Dendritic cell treated with granulocyte-macrophage colony-stimulating factor and Interleukin-4, amounts not matched to agents 40 ng/mL and 50 ng/mL, for 4 days (primary cell): ENCODE measurements around the gene SCFD2.
"Not testable (repeated sequence)": the region's sequence is repeated elsewhere in the genome, so short reads cannot be mapped to it uniquely, and the experiment has no call there.

Source experiments
- H3K27ac Mint-ChIP-seq: one replicate; pipeline ENCODE4 v1.8.0; 2022; ENCODE audit warnings: mild to moderate bottlenecking, mixed read lengths
- H3K27me3 Mint-ChIP-seq: one replicate; pipeline ENCODE4 v1.8.0; 2022; ENCODE audit warnings: mild to moderate bottlenecking, mixed read lengths
- H3K36me3 Mint-ChIP-seq: one replicate; pipeline ENCODE4 v1.8.0; 2022; ENCODE audit warnings: low read depth, mixed read lengths
- H3K4me1 Mint-ChIP-seq: one replicate; pipeline ENCODE4 v1.8.0; 2022; ENCODE audit warnings: low read depth, mixed read lengths
- H3K4me3 Mint-ChIP-seq: one replicate; pipeline ENCODE4 v1.8.0; 2022; ENCODE audit warnings: mild to moderate bottlenecking, moderate library complexity, mixed read lengths
- H3K9me3 Mint-ChIP-seq: one replicate; pipeline ENCODE4 v1.8.0; 2022; ENCODE audit warnings: mixed read lengths
- intact Hi-C: fragments of 100-400 bp; cut with micrococcal nuclease; formaldehyde crosslinking; loops from one replicate; pipeline ENCODE4 v1.15.0; 2022

SCFD2 gene

DNA sequence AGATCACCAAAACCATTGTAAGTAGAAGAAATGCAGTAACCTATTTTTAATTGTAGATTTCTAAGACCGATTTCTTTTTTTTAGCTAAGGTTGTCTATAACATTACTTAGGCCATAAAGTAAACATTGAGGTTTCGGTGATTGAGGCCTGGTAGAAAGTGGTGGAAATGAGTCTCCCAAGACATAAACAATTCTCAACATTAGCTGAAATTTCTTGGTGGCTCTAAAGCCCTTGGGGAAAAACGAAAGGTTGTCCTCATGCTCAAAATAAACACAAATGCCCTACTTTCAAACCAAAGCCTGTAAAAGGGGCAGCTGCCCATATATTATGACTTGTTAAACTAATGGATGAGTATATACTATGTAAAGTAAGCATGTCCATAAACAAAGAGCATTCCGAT, 98.8 kb downstream of the SCFD2 start:
- Mint-ChIP-seq H3K27ac (no peak overlapping the region), H3K4me1 (no peaks in the 10 kb centered on the region), H3K4me3 (no peak overlapping the region), H3K9me3 (peaks cover 24% of the 10 kb centered on the region), H3K27me3 (no peaks in the 10 kb centered on the region), H3K36me3 (peaks cover 35% of the 10 kb centered on the region)
- intact Hi-C loops: no loop called here

DNA sequence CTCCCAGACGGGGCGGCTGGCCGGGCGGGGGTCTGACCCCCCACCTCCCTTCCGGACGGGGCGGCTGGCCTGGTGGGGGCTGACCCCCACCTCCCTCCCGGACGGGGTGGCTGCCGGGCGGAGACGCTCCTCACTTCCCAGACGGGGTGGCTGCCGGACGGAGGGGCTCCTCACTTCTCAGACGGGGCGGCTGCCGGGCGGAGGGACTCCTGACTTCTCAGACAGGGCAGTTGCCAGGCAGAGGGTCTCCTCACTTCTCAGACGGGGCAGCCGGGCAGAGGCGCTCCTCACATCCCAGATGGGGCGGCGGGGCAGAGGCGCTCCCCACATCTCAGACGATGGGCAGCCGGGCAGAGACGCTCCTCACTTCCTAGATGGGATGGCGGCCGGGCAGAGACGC, 109.9 kb downstream of the SCFD2 start:
- Mint-ChIP-seq H3K36me3 (peaks cover 20% of the 10 kb centered on the region), H3K9me3 (peaks cover 56% of the 10 kb centered on the region)
- H3K4me3 Mint-ChIP-seq, H3K27me3 Mint-ChIP-seq, intact Hi-C loops, H3K27ac Mint-ChIP-seq, H3K4me1 Mint-ChIP-seq: not testable (repeated sequence)

DNA sequence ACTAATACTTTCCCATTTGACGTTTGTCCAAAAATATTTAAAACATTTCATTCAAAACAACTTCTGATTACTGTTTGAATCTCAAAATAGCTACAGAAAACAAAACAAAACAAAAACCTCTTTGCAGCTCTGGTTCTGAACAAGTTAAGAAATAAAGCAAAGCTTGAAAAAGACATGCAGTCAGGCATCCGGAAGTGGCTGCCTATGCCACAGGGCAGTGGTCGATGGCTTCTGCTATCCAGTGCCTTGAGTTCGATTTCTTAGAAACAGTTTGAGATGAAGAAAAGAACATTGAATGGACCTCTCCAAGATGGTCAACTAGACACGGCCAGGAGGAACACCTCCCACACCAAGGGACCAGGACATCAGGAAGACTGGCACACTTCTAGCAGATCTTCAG, 125.3 kb downstream of the SCFD2 start:
- no peak overlapping the region for H3K4me3 Mint-ChIP-seq
- no peaks in the 10 kb centered on the region for H3K27me3 Mint-ChIP-seq
- no peaks in the 10 kb centered on the region for H3K36me3 Mint-ChIP-seq
- H3K27ac Mint-ChIP-seq: no peak overlapping the region
- intact Hi-C loops: no loop called here
- H3K4me1 Mint-ChIP-seq: no peaks in the 10 kb centered on the region
- peaks cover 25% of the 10 kb centered on the region for H3K9me3 Mint-ChIP-seq

DNA sequence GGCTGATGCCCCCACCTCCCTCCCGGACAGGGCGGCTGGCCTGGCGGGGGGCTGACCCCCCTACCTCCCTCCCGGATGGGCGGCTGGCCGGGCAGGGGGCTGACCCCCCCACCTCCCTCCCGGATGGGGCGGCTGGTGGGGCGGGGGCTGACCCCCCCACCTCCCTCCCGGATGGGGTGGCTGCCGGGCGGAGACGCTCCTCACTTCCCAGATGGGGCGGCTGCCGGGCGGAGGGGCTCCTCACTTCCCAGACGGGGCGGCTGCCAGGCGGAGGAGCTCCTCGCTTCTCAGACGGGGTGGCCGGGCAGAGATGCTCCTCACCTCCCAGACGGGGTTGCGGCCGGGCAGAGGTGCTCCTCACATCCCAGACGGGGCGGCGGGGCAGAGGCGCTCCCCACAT, 127.5 kb downstream of the SCFD2 start:
- intact Hi-C loops, H3K27ac Mint-ChIP-seq, H3K9me3 Mint-ChIP-seq, H3K4me3 Mint-ChIP-seq, H3K27me3 Mint-ChIP-seq, H3K36me3 Mint-ChIP-seq, H3K4me1 Mint-ChIP-seq: not testable (repeated sequence)

DNA sequence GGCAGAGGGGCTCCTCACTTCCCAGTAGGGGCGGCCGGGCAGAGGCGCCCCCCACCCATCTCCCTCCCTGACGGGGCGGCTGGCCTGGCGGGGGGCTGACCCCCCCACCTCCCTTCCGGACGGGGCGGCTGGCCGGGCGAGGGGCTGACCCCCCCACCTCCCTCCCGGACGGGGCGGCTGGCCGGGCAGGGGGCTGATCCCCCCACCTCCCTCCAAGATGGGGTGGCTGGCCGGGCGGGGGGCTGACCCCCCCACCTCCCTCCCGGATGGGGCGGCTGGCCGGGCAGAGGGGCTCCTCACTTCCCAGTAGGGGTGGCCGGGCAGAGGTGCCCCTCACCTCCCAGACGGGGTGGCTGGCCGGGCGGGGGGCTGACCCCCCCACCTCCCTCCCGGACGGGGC, 128.1 kb downstream of the SCFD2 start:
- H3K4me1 Mint-ChIP-seq, H3K27ac Mint-ChIP-seq, H3K9me3 Mint-ChIP-seq: not testable (repeated sequence)

DNA sequence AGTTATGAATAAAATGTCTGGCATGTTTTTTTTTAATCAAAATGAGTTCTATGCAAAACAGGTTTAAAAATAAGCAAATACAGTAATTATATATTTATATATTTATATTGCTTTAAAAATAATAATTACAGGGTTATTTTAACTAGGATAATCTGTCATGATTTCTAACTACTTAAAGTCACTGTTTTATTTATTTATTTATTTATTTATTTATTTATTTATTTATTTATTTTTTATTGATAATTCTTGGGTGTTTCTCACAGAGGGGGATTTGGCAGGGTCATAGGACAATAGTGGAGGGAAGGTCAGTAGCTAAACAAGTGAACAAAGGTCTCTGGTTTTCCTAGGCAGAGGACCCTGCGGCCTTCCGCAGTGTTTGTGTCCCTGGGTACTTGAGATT, 129.2 kb downstream of the SCFD2 start:
- H3K36me3 Mint-ChIP-seq, H3K9me3 Mint-ChIP-seq, H3K4me1 Mint-ChIP-seq, H3K27ac Mint-ChIP-seq, H3K27me3 Mint-ChIP-seq, H3K4me3 Mint-ChIP-seq, intact Hi-C loops: not testable (repeated sequence)

More for the DNA sequence above, 128.1 kb downstream of the SCFD2 start:
- intact Hi-C loops, H3K27me3 Mint-ChIP-seq, H3K4me3 Mint-ChIP-seq, H3K36me3 Mint-ChIP-seq: not testable (repeated sequence)

DNA sequence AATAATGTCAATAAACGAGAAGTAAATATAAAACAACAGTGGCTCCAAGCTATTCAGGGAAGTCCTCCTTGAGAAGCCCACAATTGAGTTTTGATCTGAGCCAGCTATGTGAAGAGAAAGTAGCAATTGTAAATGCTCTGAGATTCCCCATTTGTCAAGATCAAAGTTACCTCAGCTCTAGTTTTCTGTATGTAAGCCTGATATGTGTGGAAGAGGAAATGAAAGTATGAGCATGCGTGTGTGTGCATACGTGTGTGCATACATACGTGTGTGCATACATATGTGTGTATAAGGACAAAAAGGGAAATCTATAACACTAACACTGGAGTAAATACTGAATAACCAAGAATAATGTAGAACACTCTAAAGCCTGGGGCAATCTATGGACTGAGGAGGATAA, 130.3 kb downstream of the SCFD2 start:
- H3K4me3 Mint-ChIP-seq: no peak overlapping the region
- H3K27ac Mint-ChIP-seq: no peak overlapping the region
- H3K36me3 Mint-ChIP-seq: no peaks in the 10 kb centered on the region
- intact Hi-C loops: no loop called here
- H3K4me1 Mint-ChIP-seq: no peaks in the 10 kb centered on the region
- no peaks in the 10 kb centered on the region for H3K27me3 Mint-ChIP-seq
- H3K9me3 Mint-ChIP-seq: no peaks in the 10 kb centered on the region

DNA sequence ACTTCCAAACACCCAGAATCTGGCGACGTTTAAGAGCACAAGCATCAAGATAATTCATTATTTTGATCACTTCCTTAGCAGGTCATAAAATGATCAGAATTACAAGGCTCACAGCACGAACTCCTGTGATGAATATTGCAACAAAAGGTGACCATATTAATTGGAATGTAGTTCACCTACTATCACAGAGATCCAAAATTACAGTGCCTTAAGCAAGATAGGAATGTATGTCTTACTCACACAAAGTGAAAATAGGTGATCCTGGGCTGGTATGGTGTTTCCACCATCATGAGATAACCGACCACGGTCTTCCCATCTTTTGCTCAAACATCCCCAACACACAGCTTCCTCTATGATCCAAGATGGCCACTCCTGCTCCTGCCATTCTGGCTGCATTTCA, 131.2 kb downstream of the SCFD2 start:
- H3K4me1 Mint-ChIP-seq: no peaks in the 10 kb centered on the region
- no peaks in the 10 kb centered on the region for H3K36me3 Mint-ChIP-seq
- H3K27ac Mint-ChIP-seq: no peak overlapping the region
- no peak overlapping the region for H3K4me3 Mint-ChIP-seq
- no peaks in the 10 kb centered on the region for H3K27me3 Mint-ChIP-seq
- H3K9me3 Mint-ChIP-seq: no peaks in the 10 kb centered on the region
- intact Hi-C loops: no loop called here

DNA sequence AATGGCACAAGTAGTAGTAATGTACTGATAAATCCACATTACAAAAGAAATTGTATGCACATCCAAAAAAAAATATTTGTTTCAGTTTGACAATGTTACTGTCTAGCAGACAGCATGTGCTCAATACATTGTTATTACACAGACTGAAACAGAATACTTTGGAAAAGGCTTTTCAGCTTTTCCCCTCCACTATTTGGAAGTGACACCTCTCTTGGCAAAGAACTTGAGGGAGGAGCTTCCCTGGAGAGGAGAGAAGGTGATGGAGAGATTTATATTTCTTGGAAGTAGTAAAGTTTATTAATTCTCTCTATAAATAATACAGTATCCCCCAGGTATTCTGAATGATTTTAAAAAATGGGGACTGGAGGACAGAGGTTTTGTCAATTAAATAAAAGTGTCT, 131.8 kb downstream of the SCFD2 start:
- no peaks in the 10 kb centered on the region for H3K27me3 Mint-ChIP-seq
- H3K4me1 Mint-ChIP-seq: no peaks in the 10 kb centered on the region
- intact Hi-C loops: no loop called here
- no peak overlapping the region for H3K4me3 Mint-ChIP-seq
- no peak overlapping the region for H3K27ac Mint-ChIP-seq
- no peaks in the 10 kb centered on the region for H3K9me3 Mint-ChIP-seq
- H3K36me3 Mint-ChIP-seq: no peaks in the 10 kb centered on the region

DNA sequence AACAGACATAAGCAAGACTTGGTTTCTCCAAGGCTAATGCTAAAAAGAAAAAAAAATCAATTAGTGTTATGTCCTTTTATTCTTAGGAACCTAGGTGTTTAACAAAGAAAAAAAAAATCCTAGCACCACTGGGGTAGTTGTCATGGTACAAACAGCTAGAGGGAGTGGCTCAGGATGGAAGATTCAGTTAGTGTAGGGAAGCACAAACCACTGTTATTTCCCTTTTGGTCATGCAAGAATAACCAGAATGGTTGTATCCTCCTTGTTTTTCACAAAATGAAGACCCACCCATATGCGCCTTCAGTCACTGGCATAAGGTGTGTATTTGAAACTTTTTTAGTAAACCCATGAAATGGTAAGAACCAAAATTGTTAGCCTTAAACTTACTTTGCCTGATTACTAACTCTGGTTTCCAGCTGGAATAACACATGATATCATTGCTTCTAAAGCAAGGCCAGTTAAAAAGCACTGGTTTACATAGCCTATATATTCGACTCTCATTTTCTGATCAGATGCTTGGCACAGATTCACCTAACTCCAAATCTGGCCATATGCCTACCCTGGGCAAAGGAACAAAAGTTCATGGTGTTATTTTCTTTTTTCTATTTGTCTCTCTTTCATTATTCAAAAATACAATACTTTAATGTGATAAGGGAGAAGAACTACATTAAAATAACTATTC, 132.6 kb downstream of the SCFD2 start:
- Mint-ChIP-seq H3K27ac (no peak overlapping the region), H3K4me1 (peaks cover under 1% of the 10 kb centered on the region), H3K9me3 (no peaks in the 10 kb centered on the region), H3K27me3 (no peaks in the 10 kb centered on the region), H3K36me3 (no peaks in the 10 kb centered on the region), H3K4me3 (no peak overlapping the region)
- intact Hi-C loops: no loop called here

DNA sequence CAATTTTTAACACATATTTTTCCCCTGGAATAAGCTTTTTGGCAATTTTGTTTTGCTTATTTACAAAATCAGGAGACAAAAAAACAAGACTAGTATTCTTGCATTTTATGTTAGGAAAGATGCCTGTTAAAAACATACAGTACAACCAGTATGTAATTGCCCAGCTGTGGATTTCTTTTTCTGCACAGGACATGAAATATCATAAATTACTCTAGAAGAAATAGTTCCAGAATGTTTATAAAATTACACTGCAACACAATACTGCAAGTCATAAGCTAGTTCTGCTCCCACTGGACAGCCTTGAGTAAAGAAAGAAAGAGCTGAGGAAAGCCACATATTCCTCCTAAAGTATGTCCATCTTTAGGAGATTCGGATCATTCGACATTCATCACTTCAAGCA, 133.5 kb downstream of the SCFD2 start:
- Mint-ChIP-seq H3K9me3 (no peaks in the 10 kb centered on the region), H3K4me3 (no peak overlapping the region), H3K27me3 (no peaks in the 10 kb centered on the region), H3K36me3 (no peaks in the 10 kb centered on the region), H3K27ac (no peak overlapping the region), H3K4me1 (peaks cover 5% of the 10 kb centered on the region)
- intact Hi-C loops: no loop called here

DNA sequence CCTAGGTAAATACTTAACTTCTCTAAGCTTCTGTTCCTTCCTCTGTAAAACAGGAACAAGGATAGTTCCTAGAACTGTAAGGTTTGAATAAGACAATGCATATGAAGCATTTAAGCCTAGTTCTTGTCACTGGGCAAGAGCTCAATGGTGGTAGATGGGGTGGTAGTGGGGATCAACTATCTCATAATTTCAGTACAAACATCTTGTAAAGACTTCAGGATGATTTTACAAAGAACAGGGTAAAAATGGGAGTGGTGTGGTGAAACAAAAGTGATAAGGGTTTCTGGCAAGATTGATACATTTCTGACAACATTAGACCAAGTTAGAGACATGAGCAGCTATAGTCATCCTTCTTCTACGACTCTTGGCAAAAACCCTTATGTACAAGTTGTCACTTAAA, 137.8 kb downstream of the SCFD2 start:
- H3K9me3 Mint-ChIP-seq: no peaks in the 10 kb centered on the region

DNA sequence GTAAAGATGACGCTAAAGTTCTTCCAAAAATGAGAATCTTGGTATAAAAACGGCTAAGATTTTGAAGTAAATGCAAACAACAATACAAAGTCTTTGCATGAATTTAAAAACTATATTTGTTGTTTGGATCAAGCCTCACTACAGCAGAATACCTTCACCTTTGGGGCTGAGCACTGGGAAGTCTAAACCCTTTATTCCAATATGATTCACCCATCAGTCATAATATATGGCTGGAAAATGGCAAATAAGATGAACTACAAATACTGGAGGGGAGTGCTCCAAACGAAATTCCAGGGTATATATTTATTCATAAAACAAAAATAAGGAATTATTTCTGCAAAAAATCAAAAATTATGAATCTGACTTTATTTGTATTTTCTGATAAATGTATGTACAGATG, 138.4 kb downstream of the SCFD2 start:
- H3K4me3 Mint-ChIP-seq: no peak overlapping the region
- intact Hi-C loops: no loop called here

More for the DNA sequence above, 137.8 kb downstream of the SCFD2 start:
- H3K27ac Mint-ChIP-seq: no peak overlapping the region
- peaks cover 5% of the 10 kb centered on the region for H3K4me1 Mint-ChIP-seq
- no peak overlapping the region for H3K4me3 Mint-ChIP-seq
- no peaks in the 10 kb centered on the region for H3K27me3 Mint-ChIP-seq
- H3K36me3 Mint-ChIP-seq: no peaks in the 10 kb centered on the region
- intact Hi-C loops: no loop called here

DNA sequence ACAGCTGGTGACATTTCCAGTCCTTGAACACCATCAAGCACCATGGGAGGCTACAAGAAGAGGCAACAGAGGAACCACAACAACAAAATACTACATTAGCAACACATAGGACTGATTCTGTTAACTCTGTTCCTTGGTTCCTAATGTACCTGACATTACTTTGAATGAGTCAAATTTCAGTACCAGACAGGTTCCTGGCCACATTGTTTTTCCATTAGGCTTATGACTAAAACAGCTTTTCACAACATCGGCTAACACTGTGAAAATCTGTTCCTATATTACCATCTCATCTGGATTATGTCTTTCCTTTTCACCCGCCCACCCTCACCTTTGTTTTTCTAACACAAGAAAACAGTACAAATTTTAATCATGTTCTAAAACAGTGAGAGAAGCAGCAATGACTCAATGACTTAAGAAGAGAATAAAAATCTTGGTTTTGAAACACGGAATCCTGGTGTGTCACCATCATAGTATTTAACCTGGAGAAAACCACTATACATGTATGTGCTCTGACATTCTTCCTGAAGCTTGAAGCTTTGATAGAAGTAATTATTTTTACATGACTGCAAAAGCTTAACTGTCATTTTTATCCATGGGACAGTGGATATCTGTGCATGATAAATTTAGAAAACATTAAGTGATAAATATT, 143.9 kb downstream of the SCFD2 start:
- Mint-ChIP-seq H3K4me3 (no peak overlapping the region), H3K4me1 (no peaks in the 10 kb centered on the region), H3K9me3 (peaks cover 31% of the 10 kb centered on the region), H3K36me3 (peaks cover 8% of the 10 kb centered on the region), H3K27ac (no peak overlapping the region), H3K27me3 (no peaks in the 10 kb centered on the region)
- intact Hi-C loops: no loop called here

More for the DNA sequence above, 138.4 kb downstream of the SCFD2 start:
- H3K9me3 Mint-ChIP-seq: no peaks in the 10 kb centered on the region
- no peak overlapping the region for H3K27ac Mint-ChIP-seq
- H3K4me1 Mint-ChIP-seq: peaks cover 5% of the 10 kb centered on the region
- no peaks in the 10 kb centered on the region for H3K27me3 Mint-ChIP-seq
- H3K36me3 Mint-ChIP-seq: no peaks in the 10 kb centered on the region

DNA sequence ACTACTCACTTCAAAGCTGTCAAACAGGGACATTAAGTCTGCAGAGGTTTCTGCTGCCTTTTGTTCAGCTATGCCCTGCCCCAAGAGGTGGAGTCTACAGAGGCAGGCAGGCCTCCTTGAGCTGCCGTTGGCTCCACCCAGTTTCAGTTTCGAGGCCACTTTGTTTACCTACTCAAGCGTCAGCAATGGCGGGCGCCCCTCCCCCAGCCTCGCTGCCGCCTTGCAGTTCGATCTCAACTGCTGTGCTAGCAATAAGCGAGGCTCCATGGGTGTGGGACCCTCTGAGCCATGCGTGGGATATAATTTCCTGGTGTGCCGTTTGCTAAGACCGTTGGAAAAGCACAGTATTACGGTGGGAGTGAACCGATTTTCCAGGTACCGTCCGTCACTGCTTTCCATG, 146.7 kb downstream of the SCFD2 start:
- intact Hi-C loops, H3K4me1 Mint-ChIP-seq, H3K27ac Mint-ChIP-seq, H3K4me3 Mint-ChIP-seq, H3K36me3 Mint-ChIP-seq, H3K27me3 Mint-ChIP-seq: not testable (repeated sequence)
- H3K9me3 Mint-ChIP-seq: peaks cover 38% of the 10 kb centered on the region
